HEK293 (cell line): ENCODE data around the gene AP5S1.

Source experiments
- BCL11B ChIP-seq: fragments of 450-650 bp; formaldehyde crosslinking; IDR thresholded peaks from 2 replicates; pipeline ENCODE4 v1.5.1; 2016; ENCODE audit warnings: low read depth, missing biosample characterization, missing genetic modification characterization
- KLF10 ChIP-seq: fragments of 450-650 bp; IDR thresholded peaks from 2 replicates; pipeline ENCODE4 v1.5.1; 2018; ENCODE audit warnings: missing biosample characterization, mild to moderate bottlenecking, missing genetic modification characterization
- ZNF341 ChIP-seq: fragments of 450-650 bp; formaldehyde crosslinking; IDR thresholded peaks from 2 replicates; pipeline ENCODE4; 2016; ENCODE audit warnings: low read depth, missing biosample characterization, missing genetic modification characterization
- ZNF670 ChIP-seq: fragments of 450-650 bp; formaldehyde crosslinking; IDR thresholded peaks from 2 replicates; pipeline ENCODE4 v1.5.1; 2016; ENCODE audit warnings: missing biosample characterization, missing genetic modification characterization, low read depth
- TF ChIP-seq, protein P1 (sequence below): fragments of 450-650 bp; formaldehyde crosslinking; IDR thresholded peaks from 2 replicates; pipeline ENCODE4 v1.5.1; 2016; ENCODE audit warnings: missing biosample characterization, missing genetic modification characterization
- TF ChIP-seq, protein P2 (sequence below): fragments of 450-650 bp; formaldehyde crosslinking; IDR thresholded peaks from 2 replicates; pipeline ENCODE4 v1.5.1; 2016; ENCODE audit warnings: missing biosample characterization, missing genetic modification characterization

GRCh38 chr20:3798908-3799248 is 21.5 kb upstream of the AP5S1 start:
- TF ChIP-seq, protein P1, sequence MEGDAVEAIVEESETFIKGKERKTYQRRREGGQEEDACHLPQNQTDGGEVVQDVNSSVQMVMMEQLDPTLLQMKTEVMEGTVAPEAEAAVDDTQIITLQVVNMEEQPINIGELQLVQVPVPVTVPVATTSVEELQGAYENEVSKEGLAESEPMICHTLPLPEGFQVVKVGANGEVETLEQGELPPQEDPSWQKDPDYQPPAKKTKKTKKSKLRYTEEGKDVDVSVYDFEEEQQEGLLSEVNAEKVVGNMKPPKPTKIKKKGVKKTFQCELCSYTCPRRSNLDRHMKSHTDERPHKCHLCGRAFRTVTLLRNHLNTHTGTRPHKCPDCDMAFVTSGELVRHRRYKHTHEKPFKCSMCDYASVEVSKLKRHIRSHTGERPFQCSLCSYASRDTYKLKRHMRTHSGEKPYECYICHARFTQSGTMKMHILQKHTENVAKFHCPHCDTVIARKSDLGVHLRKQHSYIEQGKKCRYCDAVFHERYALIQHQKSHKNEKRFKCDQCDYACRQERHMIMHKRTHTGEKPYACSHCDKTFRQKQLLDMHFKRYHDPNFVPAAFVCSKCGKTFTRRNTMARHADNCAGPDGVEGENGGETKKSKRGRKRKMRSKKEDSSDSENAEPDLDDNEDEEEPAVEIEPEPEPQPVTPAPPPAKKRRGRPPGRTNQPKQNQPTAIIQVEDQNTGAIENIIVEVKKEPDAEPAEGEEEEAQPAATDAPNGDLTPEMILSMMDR (tag by site-specific recombination), result no peak
- TF ChIP-seq, protein P2, sequence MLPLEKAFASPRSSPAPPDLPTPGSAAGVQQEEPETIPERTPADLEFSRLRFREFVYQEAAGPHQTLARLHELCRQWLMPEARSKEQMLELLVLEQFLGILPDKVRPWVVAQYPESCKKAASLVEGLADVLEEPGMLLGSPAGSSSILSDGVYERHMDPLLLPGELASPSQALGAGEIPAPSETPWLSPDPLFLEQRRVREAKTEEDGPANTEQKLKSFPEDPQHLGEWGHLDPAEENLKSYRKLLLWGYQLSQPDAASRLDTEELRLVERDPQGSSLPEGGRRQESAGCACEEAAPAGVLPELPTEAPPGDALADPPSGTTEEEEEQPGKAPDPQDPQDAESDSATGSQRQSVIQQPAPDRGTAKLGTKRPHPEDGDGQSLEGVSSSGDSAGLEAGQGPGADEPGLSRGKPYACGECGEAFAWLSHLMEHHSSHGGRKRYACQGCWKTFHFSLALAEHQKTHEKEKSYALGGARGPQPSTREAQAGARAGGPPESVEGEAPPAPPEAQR (tag by site-specific recombination), result no peak
- TF ChIP-seq ZNF341 (tag by site-specific recombination) (no peak), KLF10 (no peak), ZNF670 (tag by site-specific recombination) (no peak), BCL11B (tag by site-specific recombination) (no peak)
